HepG2 (cell line): Measurements from ENCODE around the gene DYDC2. TPM values are rescaled to one million over a fixed set of nuclear protein-coding genes. Genes with fewer than 3 reads are reported as not detected.

Source experiments
- ATAC-seq: fragments of 200-7000 bp; cut with Tn5 transposase; 3 replicates; pipeline ENCODE4 v1.9.1; 2020; ENCODE audit warnings: mild to moderate bottlenecking, moderate library complexity
- BruUV-seq: library from RNA; stranded (reverse); fragments of 400-500 nt; replicated peaks from 2 replicates; lab custom pipeline; 2021; lab: Mats Ljungman, UMichigan
- CTCF ChIA-PET: fragments of 300-600 bp; formaldehyde crosslinking; extraction: SDS; loops from one replicate; lab custom pipeline; 2021; ENCODE audit warnings: low total read pairs, inconsistent platforms, low intra/inter-chr PET ratio; lab: Yijun Ruan, JAX
- POLR2A ChIA-PET: fragments of 350-600 bp; sonication (Branson Sonifier 250); formaldehyde crosslinking; loops from one replicate; lab custom pipeline; 2020; ENCODE audit warnings: antibody characterized with exemption, inconsistent platforms; lab: Yijun Ruan, JAX
- DNase-seq: peaks from one replicate; pipeline ENCODE4 v3.0.0-alpha.2; 2015; ENCODE audit warnings: low spot score
- FAIRE-seq: peaks from 3 replicates; lab custom pipeline; 2011; peaks lifted over from hg19 to GRCh38; lab: Jason Lieb, UNC
- H2AFZ ChIP-seq: one replicate; pipeline ENCODE4 v1.6.1; 2011; ENCODE audit warnings: low read length, inconsistent platforms
- H3K27ac ChIP-seq: fragments of 300-600 bp; 3 replicates; pipeline ENCODE4 v1.8.0; 2011; ENCODE audit warnings: mixed run types, mild to moderate bottlenecking, mixed read lengths, low read length, inconsistent platforms; ENCODE audit not compliant: insufficient read depth; ENCODE audit errors: extremely low read length
- H3K27me3 ChIP-seq, 2 experiments: fragments of 200-600 bp in 1 of 2; 2 replicates in 1 of 2; 3 replicates in 1 of 2; pipeline versions ENCODE4 v1.6.0 to v1.8.0; 2011; ENCODE audit warnings: low read length in 2 of 2, mild to moderate bottlenecking in 2 of 2, moderate library complexity in 2 of 2, inconsistent platforms in 1 of 2; ENCODE audit not compliant: insufficient read depth in 2 of 2, control insufficient read depth in 1 of 2
- H3K36me3 ChIP-seq, 2 experiments: fragments of 200-600 bp in 1 of 2; replicated peaks in 1 of 2; 2 replicates in 1 of 2; 3 replicates in 1 of 2; pipeline versions ENCODE4 v1.5.1 to v1.8.0; 2011; ENCODE audit warnings: low read length in 2 of 2, inconsistent platforms in 1 of 2; ENCODE audit not compliant: insufficient read depth in 2 of 2, control insufficient read depth in 1 of 2
- H3K4me1 ChIP-seq: 2 replicates; pipeline ENCODE4 v1.5.1; 2012; ENCODE audit warnings: low read length, inconsistent platforms; ENCODE audit not compliant: insufficient read depth
- H3K4me2 ChIP-seq: 2 replicates; pipeline ENCODE4 v1.6.0; 2011; ENCODE audit warnings: low read depth, low read length, inconsistent platforms
- H3K4me3 ChIP-seq, 3 experiments: fragments of 200-600 bp in 1 of 3; sonication (generic), shearing (Covaris generic) in 1 of 3; replicated peaks in 1 of 3; 2 replicates each; pipeline ENCODE4 v1.5.1; 2011 to 2016; ENCODE audit warnings: low read length in 3 of 3, inconsistent platforms in 2 of 3, low read depth in 2 of 3, mild to moderate bottlenecking in 2 of 3, control low read depth in 1 of 3, mixed read lengths in 1 of 3; ENCODE audit not compliant: insufficient read depth in 1 of 3
- H3K79me2 ChIP-seq: one replicate; pipeline ENCODE4 v1.6.1; 2011; ENCODE audit warnings: low read length, inconsistent platforms; ENCODE audit not compliant: insufficient read depth
- H3K9ac ChIP-seq: 2 replicates; pipeline ENCODE4 v1.6.0; 2011; ENCODE audit warnings: mild to moderate bottlenecking, low read depth, low read length, inconsistent platforms; ENCODE audit not compliant: insufficient read depth
- H3K9me3 ChIP-seq: 2 replicates; pipeline ENCODE4 v1.5.1; 2012; ENCODE audit warnings: mild to moderate bottlenecking, low read length
- H4K20me1 ChIP-seq: 2 replicates; pipeline ENCODE4 v1.6.0; 2011; ENCODE audit warnings: inconsistent platforms, mild to moderate bottlenecking, low read length, moderate library complexity; ENCODE audit not compliant: insufficient read depth
- ARID3A ChIP-seq: IDR thresholded peaks from 2 replicates; pipeline ENCODE4 v1.6.1; 2012; ENCODE audit warnings: low read depth, low read length, improper control_type of control experiment
- CERS6 ChIP-seq: sonication (generic); formaldehyde crosslinking; IDR thresholded peaks from 2 replicates; pipeline ENCODE4 v1.5.0; 2020; ENCODE audit warnings: missing genetic modification reagents
- FOSL1 ChIP-seq: sonication (generic); formaldehyde crosslinking; IDR thresholded peaks from 2 replicates; pipeline ENCODE4 v1.9.0; 2021; ENCODE audit warnings: missing genetic modification reagents, borderline replicate concordance
- FOSL2 ChIP-seq: sonication (generic); formaldehyde crosslinking; IDR thresholded peaks from 2 replicates; pipeline ENCODE4 v1.4.0; 2020; ENCODE audit warnings: missing genetic modification reagents
- THRA ChIP-seq: sonication (generic); formaldehyde crosslinking; IDR thresholded peaks from 2 replicates; pipeline ENCODE4 v1.4.0; 2020; ENCODE audit warnings: missing genetic modification reagents, borderline replicate concordance
- ZKSCAN1 ChIP-seq: fragments of 150-350 bp; IDR thresholded peaks from 2 replicates; pipeline ENCODE4 v1.6.1; 2014; ENCODE audit warnings: low read length
- ZNF597 ChIP-seq: sonication (generic); formaldehyde crosslinking; IDR thresholded peaks from 2 replicates; pipeline ENCODE4 v1.5.0; 2020; ENCODE audit warnings: missing genetic modification reagents
- WGBS: methylation state at CpG from one replicate; pipeline ENCODE4 v1.1.6; 2017; ENCODE audit warnings: low lambda C conversion rate; 5-methylcytosine and 5-hydroxymethylcytosine counted together
- in situ Hi-C: cut with HindIII; loops from 2 replicates; pipeline ENCODE4 v1.10.0; 2017; ENCODE audit warnings: low pct_unique_long_range_greater_than_20kb; ENCODE audit not compliant: extremely low pct_ligation_motif_present
- intact Hi-C: fragments of 100-400 bp; cut with micrococcal nuclease; formaldehyde crosslinking; loops from one replicate; pipeline ENCODE4 v1.10.0; 2022; ENCODE audit not compliant: unreplicated experiment
- polyA plus RNA-seq, 8 experiments: library from polyadenylated mRNA; depleted of rRNA in 3 of 8; stranded (reverse) in 7 of 8; unstranded in 1 of 8; fragments of >200 nt; fragmentation: Illumina TruSeq in 4 of 8; extraction: Trizol in 4 of 8; gene quantifications; 2 replicates each; pipeline versions ENCODE4 v1.2.1 to v1.2.3, GENCODE V29; 2011 to 2016; ENCODE audit warnings: low read depth in 4 of 8, missing spikeins in 1 of 8, mixed read lengths in 1 of 8; ENCODE audit not compliant: insufficient read depth in 1 of 8
- total RNA-seq, 5 experiments: library from RNA; depleted of rRNA; stranded (reverse); fragments of >200 nt; fragmentation: Illumina TruSeq; extraction: Trizol; gene quantifications; 2 replicates each; pipeline ENCODE4 v1.2.3, GENCODE V29; 2016; ENCODE audit warnings: low read depth in 1 of 5

Gene DYDC2
- total and polyA plus RNA-seq, 2 of the 13 experiments (the other 11 are each of a cell fraction or from before 2014, with no cell fraction given) = 0.98 to 2.3 TPM

GRCh38 chr10:80324086-80324485, 32.5 kb upstream of the DYDC2 start:
- no peak for FAIRE-seq
- POLR2A ChIA-PET = interaction anchor here (1.1 to 1.3 kb wide), 2 partner anchors 31 to 51 kb away, joined by 3 to 6 read pairs; no protein-coding TSS in a partner anchor
- 0 out of 2 replicates have a peak, but pooled peaks have one; percentile 38 for TF ChIP-seq ZKSCAN1
- no peak for TF ChIP-seq CERS6 (CRISPR knock-in tag)
- TF ChIP-seq FOSL2 (CRISPR knock-in tag) = peak; percentile 54
- TF ChIP-seq ZNF597 = no peak
- TF ChIP-seq THRA = no peak
- no peak for TF ChIP-seq ARID3A
- TF ChIP-seq FOSL1 (CRISPR knock-in tag) = no peak

More at GRCh38 chr10:80324086-80324485, 32.5 kb upstream of the DYDC2 start:
- no peak overlapping the region for H2AFZ ChIP-seq
- intact Hi-C loops (loop anchor here (5.0 kb wide), 1 partner anchor 62 kb away; no protein-coding TSS in a partner anchor), in situ Hi-C loops (no loop called here)
- no peaks in the 10 kb centered on the region for H3K9me3 ChIP-seq
- no peak overlapping the region for H3K4me2 ChIP-seq
- BruUV-seq = no TSS peak
- WGBS = 33% methylated on average over 1 of the region's 1 CpG
- H3K36me3 ChIP-seq = no peaks in the 10 kb centered on the region
- H3K27ac ChIP-seq = no peak overlapping the region
- CTCF ChIA-PET = no interaction called here
- DNase-seq (no peak), ATAC-seq (no peak)
- H3K27me3 ChIP-seq = no peaks in the 10 kb centered on the region; a peak in 1 of 5 replicates
- no peaks in the 10 kb centered on the region for H4K20me1 ChIP-seq
- peaks cover 51% of the 10 kb centered on the region for H3K4me1 ChIP-seq
- no peak overlapping the region for H3K9ac ChIP-seq
- H3K4me3 ChIP-seq = no peak overlapping the region
- H3K79me2 ChIP-seq = no peaks in the 10 kb centered on the region
